Right lobe of liver (tissue), 4 donors: ENCODE measurements around the gene KCTD15.

ENCODE experiments used
- POLR2A ChIP-seq: fragments of 450-650 bp; IDR thresholded peaks from one replicate; pipeline ENCODE4 v1.6.1; 2017; ENCODE audit warnings: antibody characterized with exemption, mild to moderate bottlenecking
- TF ChIP-seq, protein P1 (sequence below), 4 donors: fragments of 200-600 bp in 3 of 4; fragments of 450-650 bp in 1 of 4; IDR thresholded peaks; one replicate each; pipeline versions ENCODE4 v1.5.1 to v1.8.0; 2016 to 2022; ENCODE audit warnings: antibody characterized with exemption in 4 of 4, mild to moderate bottlenecking in 2 of 4
- donor health status: DM: no; HTN: no; CAD: no.
- donor health status: DM: no; HTN: no; CAD: no.
- donor health status: DM: no; HTN: yes; CAD: no.

DNA sequence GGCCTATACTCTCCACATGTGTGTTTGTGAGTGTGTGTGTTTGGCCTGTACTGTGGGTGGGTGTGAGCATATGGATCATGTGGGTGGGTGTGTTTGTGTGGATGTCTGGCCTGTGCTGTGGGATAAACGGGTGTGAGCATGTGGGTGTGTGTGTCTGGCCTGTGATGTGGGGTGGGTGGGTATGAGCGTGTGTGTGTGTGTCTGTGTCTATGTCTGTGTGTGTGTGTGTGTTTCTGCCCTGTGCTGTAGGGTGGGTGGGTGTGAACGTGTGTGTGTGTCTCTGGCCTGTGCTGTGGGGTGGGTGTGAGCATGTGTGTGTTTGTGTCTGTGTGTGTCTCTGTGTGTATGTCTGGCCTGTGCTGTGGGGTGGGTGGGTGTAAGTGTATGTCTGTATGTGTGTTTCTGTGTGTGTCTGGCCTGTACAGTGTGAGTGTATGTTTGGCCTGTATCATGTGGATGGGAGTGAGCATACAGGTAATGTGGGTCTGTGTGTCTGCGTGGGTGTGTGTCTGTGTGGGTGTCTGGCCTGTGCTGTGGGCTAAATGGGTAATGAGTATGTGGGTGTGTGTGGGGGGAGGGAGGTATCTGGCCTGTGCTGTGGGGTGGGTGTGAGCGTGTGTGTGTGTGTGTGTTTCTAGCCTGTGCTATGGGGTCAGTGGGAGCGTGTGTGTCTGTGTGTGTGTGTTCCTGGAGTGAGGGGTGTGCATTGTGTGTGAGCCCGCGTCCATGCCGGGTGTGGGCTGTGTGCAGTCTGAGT is 20.8 kb upstream of the KCTD15 start:
- TF ChIP-seq, protein P1, sequence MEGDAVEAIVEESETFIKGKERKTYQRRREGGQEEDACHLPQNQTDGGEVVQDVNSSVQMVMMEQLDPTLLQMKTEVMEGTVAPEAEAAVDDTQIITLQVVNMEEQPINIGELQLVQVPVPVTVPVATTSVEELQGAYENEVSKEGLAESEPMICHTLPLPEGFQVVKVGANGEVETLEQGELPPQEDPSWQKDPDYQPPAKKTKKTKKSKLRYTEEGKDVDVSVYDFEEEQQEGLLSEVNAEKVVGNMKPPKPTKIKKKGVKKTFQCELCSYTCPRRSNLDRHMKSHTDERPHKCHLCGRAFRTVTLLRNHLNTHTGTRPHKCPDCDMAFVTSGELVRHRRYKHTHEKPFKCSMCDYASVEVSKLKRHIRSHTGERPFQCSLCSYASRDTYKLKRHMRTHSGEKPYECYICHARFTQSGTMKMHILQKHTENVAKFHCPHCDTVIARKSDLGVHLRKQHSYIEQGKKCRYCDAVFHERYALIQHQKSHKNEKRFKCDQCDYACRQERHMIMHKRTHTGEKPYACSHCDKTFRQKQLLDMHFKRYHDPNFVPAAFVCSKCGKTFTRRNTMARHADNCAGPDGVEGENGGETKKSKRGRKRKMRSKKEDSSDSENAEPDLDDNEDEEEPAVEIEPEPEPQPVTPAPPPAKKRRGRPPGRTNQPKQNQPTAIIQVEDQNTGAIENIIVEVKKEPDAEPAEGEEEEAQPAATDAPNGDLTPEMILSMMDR (IDR thresholded peaks at IDR 0.05): no peak
- no peak for TF ChIP-seq POLR2A
